ENCODE data around the gene GNAO1. TPM values are rescaled to one million over a fixed set of nuclear protein-coding genes. Genes with fewer than 3 reads are reported as not detected.

Gene GNAO1
- polyA plus RNA-seq, 1 donor (not counting 4 experiments of a cell fraction or from before 2014, with no cell fraction given) = 0.13 TPM

GRCh38 chr16:56237451-56237930 is 46.2 kb downstream of the GNAO1 start:
- H3K79me2 ChIP-seq (ENCODE audit: control insufficient read depth, insufficient read depth, low read length) = no peaks in the 10 kb centered on the region
- no peaks in the 10 kb centered on the region for H3K9me1 ChIP-seq (ENCODE audit: control insufficient read depth, extremely low read depth, insufficient read depth, low read length)
- H2AFZ ChIP-seq (ENCODE audit: control insufficient read depth, low read length) = no peak overlapping the region
- H3K4me2 ChIP-seq (ENCODE audit: control insufficient read depth, extremely low read depth, insufficient read depth, low read depth, low read length) = no peak overlapping the region
- H3K27me3 ChIP-seq (ENCODE audit: control insufficient read depth, extremely low read depth, insufficient read depth, low read length) = no peaks in the 10 kb centered on the region
- H3K36me3 ChIP-seq (ENCODE audit: control insufficient read depth in 2 of 2, extremely low read depth in 1 of 2, insufficient read depth in 2 of 2, low read length in 2 of 2) = no peaks in the 10 kb centered on the region
- no peaks in the 10 kb centered on the region for H3K9me3 ChIP-seq (ENCODE audit: control insufficient read depth, low read depth, low read length)
- H3K4me1 ChIP-seq (ENCODE audit: control insufficient read depth, extremely low read depth, insufficient read depth, low read length) = no peaks in the 10 kb centered on the region
- H3K4me3 ChIP-seq (ENCODE audit: control insufficient read depth in 2 of 3, extremely low read depth in 1 of 3, insufficient read depth in 2 of 3, low read depth in 1 of 3, low read length in 3 of 3) = no peak overlapping the region
- no peaks in the 10 kb centered on the region for H4K20me1 ChIP-seq (ENCODE audit: control insufficient read depth, extremely low read depth, insufficient read depth, low read length)
- TF ChIP-seq CTCF (optimal IDR thresholded peaks at IDR 0.05 in 1 of 3, IDR thresholded peaks at IDR 0.05 in 1 of 3, conservative IDR thresholded peaks at IDR 0.05 in 1 of 3; ENCODE audit: extremely low read depth in 1 of 3, insufficient read depth in 2 of 3, low read length in 3 of 3) (no peak), EZH2 (IDR thresholded peaks at IDR 0.05; ENCODE audit: low read length) (no peak)
- no peak overlapping the region for H3K27ac ChIP-seq (ENCODE audit: control insufficient read depth, insufficient read depth, low read length)
- no peak for FAIRE-seq
- H3K9ac ChIP-seq (ENCODE audit: control insufficient read depth, extremely low read depth, insufficient read depth, low read length) = no peak overlapping the region
- DNase-seq (ENCODE audit: low read depth, low spot score) = no peak
- dilution Hi-C loops (cut with MboI; ENCODE audit: extremely low pct_ligation_motif_present, low sequenced_read_pairs) = no loop called here

- no peak for FAIRE-seq
- Histone ChIP-seq H3K9ac (ENCODE audit: control insufficient read depth, extremely low read depth, insufficient read depth, low read length) (no peak overlapping the region), H4K20me1 (ENCODE audit: control insufficient read depth, extremely low read depth, insufficient read depth, low read length) (no peaks in the 10 kb centered on the region), H3K27ac (ENCODE audit: control insufficient read depth, insufficient read depth, low read length) (no peak overlapping the region), H3K4me3 (ENCODE audit: control insufficient read depth in 2 of 3, extremely low read depth in 1 of 3, insufficient read depth in 2 of 3, low read depth in 1 of 3, low read length in 3 of 3) (no peak overlapping the region), H2AFZ (ENCODE audit: control insufficient read depth, low read length) (no peak overlapping the region), H3K9me3 (ENCODE audit: control insufficient read depth, low read depth, low read length) (no peaks in the 10 kb centered on the region), H3K36me3 (ENCODE audit: control insufficient read depth in 2 of 2, extremely low read depth in 1 of 2, insufficient read depth in 2 of 2, low read length in 2 of 2) (no peaks in the 10 kb centered on the region), H3K9me1 (ENCODE audit: control insufficient read depth, extremely low read depth, insufficient read depth, low read length) (no peaks in the 10 kb centered on the region), H3K27me3 (ENCODE audit: control insufficient read depth, extremely low read depth, insufficient read depth, low read length) (no peaks in the 10 kb centered on the region), H3K79me2 (ENCODE audit: control insufficient read depth, insufficient read depth, low read length) (no peaks in the 10 kb centered on the region), H3K4me2 (ENCODE audit: control insufficient read depth, extremely low read depth, insufficient read depth, low read depth, low read length) (no peak overlapping the region), H3K4me1 (ENCODE audit: control insufficient read depth, extremely low read depth, insufficient read depth, low read length) (no peaks in the 10 kb centered on the region)
- no peak for TF ChIP-seq EZH2 (IDR thresholded peaks at IDR 0.05; ENCODE audit: low read length)
- no peak for TF ChIP-seq CTCF (optimal IDR thresholded peaks at IDR 0.05 in 1 of 3, IDR thresholded peaks at IDR 0.05 in 1 of 3, conservative IDR thresholded peaks at IDR 0.05 in 1 of 3; ENCODE audit: extremely low read depth in 1 of 3, insufficient read depth in 2 of 3, low read length in 3 of 3)
- DNase-seq (ENCODE audit: low read depth, low spot score) = no peak
- dilution Hi-C loops (cut with MboI; ENCODE audit: extremely low pct_ligation_motif_present, low sequenced_read_pairs) = no loop called here
Measured at GRCh38 chr16:56238188-56238587, 46.9 kb downstream of the GNAO1 start.

Measured in keratinocyte (primary cell).